T-helper 17 cell (primary cell): ENCODE results near the gene RTEL1. TPM values are rescaled to one million over a fixed set of nuclear protein-coding genes. Genes with fewer than 3 reads are reported as not detected.
"Not testable (repeated sequence)": the region's sequence is repeated elsewhere in the genome, so short reads cannot be mapped to it uniquely, and the experiment has no call there.

ENCODE experiments used
- ATAC-seq: fragments of 150-1000 bp; cut with Tn5 transposase; 2 replicates; pipeline ENCODE4 v1.10.0; 2021; ENCODE audit warnings: mild to moderate bottlenecking, moderate library complexity
- DNase-seq, 3 donors: peaks; one replicate each; pipeline versions ENCODE4 v3.0.0 to v3.0.0-alpha.2; 2020 to 2021
- H3K9me3 ChIP-seq: one replicate; pipeline ENCODE4 v1.7.0; 2013; ENCODE audit warnings: low read length, mild to moderate bottlenecking; ENCODE audit not compliant: control insufficient read depth, poor library complexity, severe bottlenecking
- H3K27ac Mint-ChIP-seq: one replicate; pipeline ENCODE4 v1.8.0; 2022; ENCODE audit warnings: mild to moderate bottlenecking, moderate library complexity, mixed read lengths
- H3K27me3 Mint-ChIP-seq: one replicate; pipeline ENCODE4 v1.8.0; 2022; ENCODE audit warnings: mixed read lengths
- H3K36me3 Mint-ChIP-seq: one replicate; pipeline ENCODE4 v1.8.0; 2022; ENCODE audit warnings: low read depth, mixed read lengths
- H3K4me1 Mint-ChIP-seq: one replicate; pipeline ENCODE4 v1.8.0; 2022; ENCODE audit warnings: mild to moderate bottlenecking, mixed read lengths
- H3K4me3 Mint-ChIP-seq: one replicate; pipeline ENCODE4 v1.8.0; 2022; ENCODE audit warnings: mild to moderate bottlenecking, moderate library complexity, mixed read lengths
- total RNA-seq, 4 donors: library from RNA in 2 of 4; stranded (reverse) in 2 of 4; gene quantifications; one replicate each; pipeline ENCODE4 v1.2.3 and lab custom pipeline; 2022 to 2026

The RTEL1 gene
- total RNA-seq, 2 donors from 2014 or later: 30.7 to 35.0 TPM

- no peaks in the 10 kb centered on the region for H3K36me3 Mint-ChIP-seq
Observed at GRCh38 chr20:63622096-63622495, 36.0 kb upstream of the RTEL1 start.

GRCh38 chr20:63622732-63623131, 35.4 kb upstream of the RTEL1 start:
- no peaks in the 10 kb centered on the region for H3K36me3 Mint-ChIP-seq
- peak overlapping the region; percentile 41 for H3K27ac Mint-ChIP-seq
- DNase-seq: no peak
- H3K4me3 Mint-ChIP-seq: no peak overlapping the region
- no peaks in the 10 kb centered on the region for H3K27me3 Mint-ChIP-seq
- H3K9me3 ChIP-seq: no peaks in the 10 kb centered on the region
- no peak for ATAC-seq
- peaks cover 13% of the 10 kb centered on the region for H3K4me1 Mint-ChIP-seq

More at GRCh38 chr20:63622096-63622495, 36.0 kb upstream of the RTEL1 start:
- Mint-ChIP-seq H3K27me3 (no peaks in the 10 kb centered on the region), H3K4me3 (no peak overlapping the region), H3K27ac (peak overlapping the region; percentile 41), H3K4me1 (peaks cover 13% of the 10 kb centered on the region)
- DNase-seq (no peak), ATAC-seq (no peak)
- no peaks in the 10 kb centered on the region for H3K9me3 ChIP-seq

GRCh38 chr20:63624486-63624885, 33.6 kb upstream of the RTEL1 start:
- Mint-ChIP-seq H3K4me1 (peaks cover 21% of the 10 kb centered on the region), H3K36me3 (peaks cover 6% of the 10 kb centered on the region), H3K27ac (no peak overlapping the region), H3K27me3 (no peaks in the 10 kb centered on the region), H3K4me3 (no peak overlapping the region)
- DNase-seq: no peak
- ATAC-seq: no peak
- no peaks in the 10 kb centered on the region for H3K9me3 ChIP-seq

- DNase-seq (no peak), ATAC-seq (no peak)
- H3K27ac Mint-ChIP-seq: peak overlapping the region; percentile 63
- peak overlapping the region; percentile 83 for H3K4me3 Mint-ChIP-seq
- H3K36me3 Mint-ChIP-seq: peaks cover 6% of the 10 kb centered on the region
- peaks cover 21% of the 10 kb centered on the region for H3K4me1 Mint-ChIP-seq
- no peaks in the 10 kb centered on the region for H3K27me3 Mint-ChIP-seq
- no peaks in the 10 kb centered on the region for H3K9me3 ChIP-seq
Observed at GRCh38 chr20:63625771-63626423, 32.2 kb upstream of the RTEL1 start.

- peak; percentile 94 to 96 (median 94) for DNase-seq
- H3K27ac Mint-ChIP-seq: peak within 1 kb of the TSS; percentile 95
- H3K4me1 Mint-ChIP-seq: peaks cover 19% of the 10 kb centered on the region
- peak within 1 kb of the TSS; percentile 98 for H3K4me3 Mint-ChIP-seq
- H3K36me3 Mint-ChIP-seq: peaks cover 6% of the 10 kb centered on the region
- ATAC-seq: peak; percentile 53
- no peaks in the 10 kb centered on the region for H3K9me3 ChIP-seq
- no peaks in the 10 kb centered on the region for H3K27me3 Mint-ChIP-seq
Observed at GRCh38 chr20:63626424-63627128, 31.5 kb upstream of the RTEL1 start, which contains the start of gene GMEB2. Gene GMEB2, minus strand, starts transcription at chr20:63627101. Its CDS starts 7,704 bp downstream, at chr20:63619397.

- no peaks in the 10 kb centered on the region for H3K27me3 Mint-ChIP-seq
- H3K9me3 ChIP-seq: no peaks in the 10 kb centered on the region
- peaks cover 19% of the 10 kb centered on the region for H3K4me1 Mint-ChIP-seq
- DNase-seq: peak in 1 of 3 donors; percentile 70
- peak overlapping the region; percentile 98 for H3K4me3 Mint-ChIP-seq
- peak; percentile 85 for ATAC-seq
- peak overlapping the region; percentile 95 for H3K27ac Mint-ChIP-seq
- H3K36me3 Mint-ChIP-seq: peaks cover 6% of the 10 kb centered on the region
Observed at GRCh38 chr20:63627129-63627750, 30.9 kb upstream of the RTEL1 start.

GRCh38 chr20:63627751-63628245, 30.3 kb upstream of the RTEL1 start:
- ATAC-seq: no peak
- Mint-ChIP-seq H3K27ac (peak overlapping the region; percentile 95), H3K4me3 (peak overlapping the region; percentile 98), H3K27me3 (no peaks in the 10 kb centered on the region), H3K4me1 (peaks cover 17% of the 10 kb centered on the region), H3K36me3 (peaks cover 6% of the 10 kb centered on the region)
- DNase-seq: no peak
- no peaks in the 10 kb centered on the region for H3K9me3 ChIP-seq

GRCh38 chr20:63628246-63628975, 29.7 kb upstream of the RTEL1 start:
- peak overlapping the region; percentile 95 for H3K27ac Mint-ChIP-seq
- H3K36me3 Mint-ChIP-seq: peaks cover 6% of the 10 kb centered on the region
- DNase-seq (peak in 1 of 3 donors; percentile 31), ATAC-seq (no peak)
- H3K9me3 ChIP-seq: no peaks in the 10 kb centered on the region
- H3K4me3 Mint-ChIP-seq: peak overlapping the region; percentile 98
- H3K4me1 Mint-ChIP-seq: peaks cover 15% of the 10 kb centered on the region
- no peaks in the 10 kb centered on the region for H3K27me3 Mint-ChIP-seq

GRCh38 chr20:63630956-63631355, 27.2 kb upstream of the RTEL1 start:
- H3K27ac Mint-ChIP-seq: peak overlapping the region; percentile 99
- peaks cover 21% of the 10 kb centered on the region for H3K4me1 Mint-ChIP-seq
- not testable (repeated sequence) for ATAC-seq

GRCh38 chr20:63631426-63631825, 26.7 kb upstream of the RTEL1 start:
- H3K4me3 Mint-ChIP-seq, DNase-seq, ATAC-seq, H3K36me3 Mint-ChIP-seq, H3K27me3 Mint-ChIP-seq, H3K9me3 ChIP-seq: not testable (repeated sequence)
- H3K27ac Mint-ChIP-seq: peak overlapping the region; percentile 99
- H3K4me1 Mint-ChIP-seq: peaks cover 22% of the 10 kb centered on the region

More at GRCh38 chr20:63630956-63631355, 27.2 kb upstream of the RTEL1 start:
- not testable (repeated sequence) for H3K4me3 Mint-ChIP-seq, DNase-seq, H3K9me3 ChIP-seq, H3K27me3 Mint-ChIP-seq, H3K36me3 Mint-ChIP-seq

- no peak for DNase-seq
- Mint-ChIP-seq H3K36me3 (no peaks in the 10 kb centered on the region), H3K4me3 (peak overlapping the region; percentile 21), H3K27ac (peak overlapping the region; percentile 99), H3K4me1 (peaks cover 23% of the 10 kb centered on the region), H3K27me3 (no peaks in the 10 kb centered on the region)
- no peak for ATAC-seq
- no peaks in the 10 kb centered on the region for H3K9me3 ChIP-seq
Observed at GRCh38 chr20:63633732-63634131, 24.4 kb upstream of the RTEL1 start.

GRCh38 chr20:63635431-63636141, 22.5 kb upstream of the RTEL1 start:
- ATAC-seq: peak; percentile 81
- no peaks in the 10 kb centered on the region for H3K9me3 ChIP-seq
- DNase-seq: peak; percentile 30 to 65 (median 64)
- peaks cover 27% of the 10 kb centered on the region for H3K4me1 Mint-ChIP-seq
- peaks cover 3% of the 10 kb centered on the region for H3K36me3 Mint-ChIP-seq
- peak overlapping the region; percentile 83 for H3K4me3 Mint-ChIP-seq
- peak overlapping the region; percentile 99 for H3K27ac Mint-ChIP-seq
- H3K27me3 Mint-ChIP-seq: no peaks in the 10 kb centered on the region
